ENCODE data around the gene BCO1.

Gene BCO1

DNA sequence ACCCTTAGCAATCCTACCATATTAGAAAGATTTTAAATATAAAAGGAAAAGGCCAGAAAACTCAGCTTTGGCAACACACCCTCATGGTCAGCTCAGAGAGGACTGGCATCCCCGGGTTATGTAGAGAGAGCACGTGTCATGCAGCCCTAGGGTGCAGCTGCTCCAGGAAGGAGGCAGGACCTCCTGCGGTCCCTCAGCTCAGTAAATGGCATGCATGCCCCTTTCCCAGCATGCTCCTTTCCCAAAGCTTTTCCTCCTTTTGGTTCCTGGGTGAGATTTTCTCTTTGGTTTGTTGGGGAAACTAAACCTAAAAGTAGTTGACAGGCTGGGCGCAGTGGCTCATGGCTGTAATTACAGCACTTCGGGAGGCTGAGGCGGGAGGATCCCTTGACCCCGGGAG is 80.2 kb downstream of the BCO1 start:
- DNase-seq (ENCODE audit: low read depth), result peak; percentile 43

DNA sequence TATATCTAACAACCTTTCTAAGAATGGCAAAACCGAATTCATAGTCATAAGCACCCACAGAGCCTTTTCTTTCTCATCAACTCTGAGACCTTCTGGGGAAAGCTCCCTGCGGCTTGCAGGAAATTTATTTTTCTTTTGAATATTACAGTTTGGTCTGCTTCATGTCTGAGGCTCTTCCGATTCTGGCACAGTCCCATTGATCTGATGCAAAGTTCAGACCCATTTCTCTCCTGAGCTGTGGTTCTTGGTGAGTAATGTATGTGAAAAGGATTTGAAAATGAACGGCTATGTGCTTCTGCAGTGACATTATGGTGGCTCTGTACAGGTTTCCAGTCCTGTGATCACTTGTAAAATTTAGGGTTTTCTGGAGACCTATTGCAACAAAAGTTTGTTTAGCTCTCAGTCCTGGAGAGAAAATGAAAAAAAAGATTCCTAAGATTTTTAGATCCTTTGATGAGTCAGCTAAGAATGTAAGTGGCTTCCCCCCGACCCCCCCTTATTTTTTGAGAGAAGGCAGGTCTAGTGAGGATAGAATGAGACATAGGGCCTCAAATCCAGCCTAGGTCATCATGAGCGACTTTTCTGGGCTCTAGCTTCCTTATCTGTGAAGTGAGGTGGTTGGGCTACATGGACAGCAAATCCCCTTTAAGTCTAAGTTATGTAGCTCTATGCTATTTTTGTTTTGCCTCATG is 80.9 kb downstream of the BCO1 start:
- peak; percentile 89 for DNase-seq (ENCODE audit: low read depth)

DNA sequence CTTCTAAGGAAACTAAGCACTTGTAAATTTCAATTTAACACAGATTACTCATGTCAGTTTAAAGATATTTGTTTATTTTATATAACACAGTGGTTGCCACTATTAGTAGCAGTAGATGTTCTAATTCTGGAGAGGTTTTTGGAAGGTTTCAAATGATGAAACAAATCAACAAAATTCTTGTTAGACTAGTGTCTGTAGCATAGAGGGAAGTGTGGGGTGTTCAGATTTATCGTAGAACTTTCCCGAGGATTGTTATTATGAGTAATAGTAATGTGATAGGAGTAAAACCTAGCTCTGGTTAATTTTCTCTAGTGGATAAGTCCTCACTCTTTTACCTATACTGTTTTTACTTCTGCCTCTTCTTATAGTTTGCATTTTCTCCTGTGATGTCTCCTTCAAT is 82.5 kb downstream of the BCO1 start:
- DNase-seq (ENCODE audit: low read depth), result no peak

DNA sequence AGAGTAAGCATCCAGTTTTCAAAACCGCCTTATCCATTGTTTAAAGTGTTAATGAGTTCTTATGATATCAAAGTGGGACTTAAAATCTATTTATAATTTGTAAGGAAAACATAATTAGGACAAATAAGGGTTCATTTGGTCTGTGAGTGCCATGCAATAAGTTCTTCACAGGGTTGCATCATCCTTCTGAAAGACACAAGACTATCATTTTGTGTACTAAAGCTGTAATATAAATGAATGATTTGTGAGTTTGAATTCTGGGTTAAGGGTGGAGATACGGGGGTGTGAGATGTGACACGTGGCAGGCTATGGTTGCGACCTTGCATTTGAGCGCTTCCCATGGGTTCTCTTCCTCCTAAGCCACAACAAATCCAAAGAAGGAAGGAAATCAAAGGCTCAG is 83.0 kb downstream of the BCO1 start:
- no peak for DNase-seq (ENCODE audit: low read depth)

DNA sequence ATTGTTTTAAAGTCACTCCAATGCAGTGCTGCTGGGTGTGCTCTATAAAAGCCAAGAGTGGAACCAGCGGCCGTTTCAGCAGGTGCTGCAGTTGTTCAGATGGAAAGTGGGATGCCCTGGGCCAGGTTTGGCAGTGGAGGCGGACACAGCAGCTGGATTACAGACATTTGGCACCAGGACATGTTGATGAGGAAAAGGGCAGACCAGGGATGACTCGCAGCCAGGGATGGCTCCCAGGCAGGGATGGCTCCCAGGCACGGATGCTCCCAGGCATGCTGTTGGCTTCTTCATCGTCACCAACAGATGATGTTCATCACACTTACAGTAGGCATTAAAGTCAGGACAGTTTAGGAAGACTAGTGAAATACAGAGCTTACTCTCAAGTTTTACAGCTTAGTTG is 86.3 kb downstream of the BCO1 start:
- DNase-seq (ENCODE audit: low read depth), result peak; percentile 28

DNA sequence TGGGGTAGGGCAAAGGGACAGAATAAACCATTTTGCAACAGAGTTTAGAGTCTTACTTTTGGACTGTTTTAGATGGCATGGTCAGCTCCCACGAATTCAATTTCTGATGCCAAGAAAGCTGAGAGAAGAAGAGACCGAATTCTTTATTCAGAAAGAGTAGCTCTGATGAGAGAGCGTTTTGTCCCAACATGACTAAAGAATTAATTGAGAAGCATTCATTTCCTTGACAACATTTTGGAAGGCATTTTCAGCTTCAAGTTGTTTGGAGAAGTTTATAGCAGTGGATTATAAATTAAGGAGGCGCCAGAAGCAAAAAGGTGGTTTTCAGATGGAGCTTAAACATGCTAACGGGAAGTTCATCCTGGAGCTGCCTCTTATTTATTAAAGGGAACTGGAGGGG is 88.5 kb downstream of the BCO1 start:
- no peak for DNase-seq (ENCODE audit: low read depth)

DNA sequence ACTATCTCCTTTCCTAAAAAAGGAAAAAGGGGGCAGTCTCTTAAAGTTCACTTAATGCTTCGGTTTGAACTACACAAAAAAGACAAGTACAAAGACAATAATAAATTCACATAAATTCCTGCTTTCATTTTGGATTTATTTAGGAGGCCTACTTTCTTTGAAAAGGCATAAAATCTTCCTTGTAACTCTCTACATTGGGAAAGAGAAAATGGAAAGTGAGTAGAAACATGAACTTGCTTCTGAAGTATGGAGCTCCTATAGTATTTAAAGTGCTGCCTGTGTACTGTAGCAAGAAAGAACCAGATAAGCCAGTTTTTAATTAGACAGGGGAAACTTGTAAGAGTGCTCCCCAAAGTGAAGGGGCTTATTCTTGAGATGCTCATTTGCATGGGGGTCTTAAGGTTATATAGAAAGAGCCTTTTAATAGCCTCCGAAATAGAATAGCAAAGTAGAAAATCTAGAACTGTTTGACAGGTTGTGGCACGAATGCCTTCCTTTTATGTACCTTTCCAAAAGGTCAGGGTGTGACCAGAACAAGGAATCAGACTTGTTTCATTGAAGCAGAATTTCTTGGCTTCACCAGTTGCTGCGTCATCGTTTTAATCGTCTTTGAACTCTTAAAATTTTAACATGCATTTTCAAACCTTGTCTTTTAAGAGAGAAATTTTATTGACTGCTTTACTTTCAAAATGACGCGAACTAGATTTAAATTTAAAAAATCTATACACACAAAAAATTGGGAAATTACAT is 89.1 kb downstream of the BCO1 start:
- no peak for DNase-seq (ENCODE audit: low read depth)

DNA sequence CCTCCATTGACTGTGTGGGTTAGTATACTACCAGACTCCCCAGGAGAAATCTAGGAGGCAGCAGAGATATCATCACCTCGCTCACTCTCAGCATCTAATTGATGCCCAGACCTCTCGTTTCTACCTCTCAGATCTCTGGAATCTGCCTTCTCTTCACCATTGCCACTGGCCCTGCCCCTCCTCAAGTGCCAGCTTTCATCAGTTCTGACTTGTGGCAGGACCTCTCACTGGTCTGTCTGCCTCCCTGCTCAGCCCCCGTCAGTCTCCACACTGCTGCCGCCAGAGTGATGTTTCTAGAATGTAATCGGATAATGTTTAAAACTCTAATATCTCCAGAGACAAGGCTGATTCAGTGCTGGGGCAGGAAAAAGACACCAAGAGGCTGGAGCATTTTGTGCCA is 91.5 kb downstream of the BCO1 start:
- no peak for DNase-seq (ENCODE audit: low read depth)

DNA sequence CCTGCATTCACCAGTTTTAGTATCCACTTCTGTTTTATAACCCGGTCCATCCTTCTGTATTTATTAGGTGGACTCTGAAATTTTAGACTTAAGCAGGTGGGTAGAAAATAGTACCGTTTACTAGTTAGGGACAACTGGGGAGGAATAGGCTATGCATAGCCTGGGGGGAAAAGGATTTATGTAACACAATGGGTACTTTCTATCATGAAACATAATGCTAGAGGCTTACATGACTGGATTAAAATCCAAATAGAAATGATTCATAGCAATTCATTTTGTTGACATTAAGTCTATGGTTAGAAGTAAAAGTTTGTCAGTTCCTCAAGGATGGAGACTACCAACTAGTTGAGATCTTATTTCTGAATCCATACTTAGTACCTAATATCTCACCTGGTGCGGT is 94.9 kb downstream of the BCO1 start:
- no peak for DNase-seq (ENCODE audit: low read depth)

DNA sequence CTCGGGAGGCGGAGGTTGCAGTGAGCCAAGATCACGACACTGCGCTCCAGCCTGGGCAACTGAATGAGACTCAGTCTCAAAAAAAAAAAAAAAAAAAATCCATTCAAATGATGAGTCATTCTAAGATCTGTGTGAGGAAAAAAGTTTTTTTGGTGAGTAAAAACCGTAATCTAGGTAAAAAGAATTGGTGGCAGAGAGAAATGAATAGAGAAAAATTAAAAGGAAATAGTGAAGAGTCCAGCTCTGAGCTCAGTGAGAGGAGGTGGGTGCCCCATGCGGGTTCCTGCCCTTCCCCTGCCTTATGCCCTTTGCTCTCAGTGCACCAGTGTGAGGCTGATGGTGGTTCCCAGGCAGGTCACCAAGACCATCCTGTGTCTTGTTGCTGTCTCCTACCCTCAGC is 97.2 kb downstream of the BCO1 start:
- DNase-seq (ENCODE audit: low read depth), result peak; percentile 52

DNA sequence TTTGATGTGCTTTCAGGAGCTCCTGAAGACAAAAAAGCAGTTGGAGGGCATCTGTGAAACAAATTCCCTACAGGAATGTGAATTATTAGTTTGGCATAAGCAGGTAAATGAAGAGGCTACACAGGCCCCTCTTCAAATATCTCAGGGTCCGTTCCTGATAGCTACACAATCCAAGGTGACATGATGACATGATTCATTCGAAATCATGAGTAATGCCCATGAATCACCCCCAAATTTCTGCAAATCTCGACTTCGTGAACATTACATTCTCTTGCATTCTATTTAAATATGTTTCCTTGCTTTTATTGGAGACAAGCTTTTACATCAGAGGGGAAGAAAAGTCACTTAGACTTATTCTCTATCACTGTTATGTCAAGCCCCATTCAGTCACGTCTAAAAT is 98.6 kb downstream of the BCO1 start:
- DNase-seq (ENCODE audit: low read depth), result peak; percentile 54
